Neural crest cell (in vitro differentiated cells): ENCODE measurements around the gene NPIPB6. TPM values are rescaled to one million over a fixed set of nuclear protein-coding genes. Genes with fewer than 3 reads are reported as not detected.

Source experiments
- DNase-seq: peaks from one replicate; pipeline ENCODE4 v3.0.0; 2021; ENCODE audit warnings: low read depth, mixed read lengths, low spot score
- H3K27ac Mint-ChIP-seq: one replicate; pipeline ENCODE4 v1.8.0; 2021; ENCODE audit warnings: mild to moderate bottlenecking, mixed read lengths; ENCODE audit not compliant: unreplicated experiment
- H3K27me3 Mint-ChIP-seq: 2 replicates; pipeline ENCODE4 v1.8.0; 2021; ENCODE audit warnings: low read depth, mild to moderate bottlenecking, mixed read lengths
- H3K36me3 Mint-ChIP-seq: 2 replicates; pipeline ENCODE4 v1.8.0; 2021; ENCODE audit warnings: low read depth, mild to moderate bottlenecking, mixed read lengths
- H3K4me1 Mint-ChIP-seq: 2 replicates; pipeline ENCODE4 v1.8.0; 2021; ENCODE audit warnings: mixed read lengths
- H3K4me3 Mint-ChIP-seq: one replicate; pipeline ENCODE4 v1.8.0; 2021; ENCODE audit warnings: mild to moderate bottlenecking, mixed read lengths
- H3K9me3 Mint-ChIP-seq: 2 replicates; pipeline ENCODE4 v1.8.0; 2021; ENCODE audit warnings: mixed read lengths
- CTCF ChIP-seq: fragments of 200-600 bp; sonication (generic); conservative IDR thresholded peaks from 2 replicates; pipeline ENCODE4 v1.5.0; 2021; ENCODE audit warnings: antibody characterized with exemption, mild to moderate bottlenecking
- total RNA-seq: library from RNA; stranded (reverse); gene quantifications from 2 replicates; pipeline ENCODE4 v1.2.1, GENCODE V29; 2021

Gene NPIPB6
- total RNA-seq, 1 donor from 2014 or later = 3.2 TPM

GRCh38 chr16:28313587-28313986 is 49.7 kb downstream of the NPIPB6 start:
- TF ChIP-seq CTCF = no peak

GRCh38 chr16:28312327-28312726 is 51.0 kb downstream of the NPIPB6 start:
- no peaks in the 10 kb centered on the region for H3K27me3 Mint-ChIP-seq
- H3K36me3 Mint-ChIP-seq = peaks cover 7% of the 10 kb centered on the region
- TF ChIP-seq CTCF = no peak
- peaks cover 3% of the 10 kb centered on the region for H3K4me1 Mint-ChIP-seq
- no peak overlapping the region for H3K4me3 Mint-ChIP-seq
- DNase-seq = no peak
- no peaks in the 10 kb centered on the region for H3K9me3 Mint-ChIP-seq
- H3K27ac Mint-ChIP-seq = no peak overlapping the region

More at GRCh38 chr16:28313587-28313986, 49.7 kb downstream of the NPIPB6 start:
- H3K4me1 Mint-ChIP-seq = peaks cover 3% of the 10 kb centered on the region
- H3K27me3 Mint-ChIP-seq = no peaks in the 10 kb centered on the region
- peaks cover 9% of the 10 kb centered on the region for H3K36me3 Mint-ChIP-seq
- H3K4me3 Mint-ChIP-seq = no peak overlapping the region
- no peak for DNase-seq
- no peaks in the 10 kb centered on the region for H3K9me3 Mint-ChIP-seq
- H3K27ac Mint-ChIP-seq = no peak overlapping the region

- no peak for DNase-seq
- H3K36me3 Mint-ChIP-seq = peaks cover 7% of the 10 kb centered on the region
- H3K27ac Mint-ChIP-seq = no peak overlapping the region
- TF ChIP-seq CTCF = no peak
- no peaks in the 10 kb centered on the region for H3K9me3 Mint-ChIP-seq
- H3K4me3 Mint-ChIP-seq = no peak overlapping the region
- no peaks in the 10 kb centered on the region for H3K27me3 Mint-ChIP-seq
- peaks cover under 1% of the 10 kb centered on the region for H3K4me1 Mint-ChIP-seq
Observed at GRCh38 chr16:28311913-28312312, 51.4 kb downstream of the NPIPB6 start.

- Mint-ChIP-seq H3K36me3 (peaks cover 7% of the 10 kb centered on the region), H3K4me1 (no peaks in the 10 kb centered on the region), H3K4me3 (no peak overlapping the region), H3K9me3 (no peaks in the 10 kb centered on the region), H3K27ac (no peak overlapping the region), H3K27me3 (no peaks in the 10 kb centered on the region)
- no peak for DNase-seq
- TF ChIP-seq CTCF = no peak
Observed at GRCh38 chr16:28311413-28311812, 51.9 kb downstream of the NPIPB6 start.

GRCh38 chr16:28310796-28311195 is 52.5 kb downstream of the NPIPB6 start:
- no peak overlapping the region for H3K4me3 Mint-ChIP-seq
- H3K9me3 Mint-ChIP-seq = no peaks in the 10 kb centered on the region
- peak overlapping the region; percentile 75 for H3K27ac Mint-ChIP-seq

More at GRCh38 chr16:28310796-28311195, 52.5 kb downstream of the NPIPB6 start:
- Mint-ChIP-seq H3K4me1 (no peaks in the 10 kb centered on the region), H3K27me3 (no peaks in the 10 kb centered on the region), H3K36me3 (peaks cover 9% of the 10 kb centered on the region)
- no peak for DNase-seq
- no peak for TF ChIP-seq CTCF
